ENCODE measurements around the gene SH3YL1. TPM values are rescaled to one million over a fixed set of nuclear protein-coding genes. Genes with fewer than 3 reads are reported as not detected.

SH3YL1 gene
- polyA plus RNA-seq, 1 donor, result 38.7 TPM

- no peak for DNase-seq (ENCODE audit: low read depth)
Measured at GRCh38 chr2:282371-283263, 18.8 kb upstream of the SH3YL1 start.

GRCh38 chr2:281381-281780, 17.5 kb upstream of the SH3YL1 start:
- no peak for DNase-seq (ENCODE audit: low read depth)

GRCh38 chr2:280650-281110, 16.8 kb upstream of the SH3YL1 start:
- DNase-seq (ENCODE audit: low read depth), result no peak

GRCh38 chr2:279956-280649, 16.3 kb upstream of the SH3YL1 start:
- no peak for DNase-seq (ENCODE audit: low read depth)

- DNase-seq (ENCODE audit: low read depth), result no peak
Measured at GRCh38 chr2:279366-279765, 15.5 kb upstream of the SH3YL1 start.

- no peak for DNase-seq (ENCODE audit: low read depth)
Measured at GRCh38 chr2:278927-279320, 15.1 kb upstream of the SH3YL1 start.

- DNase-seq (ENCODE audit: low read depth), result no peak
Measured at GRCh38 chr2:278312-278926, 14.6 kb upstream of the SH3YL1 start.

- DNase-seq (ENCODE audit: low read depth), result no peak
Measured at GRCh38 chr2:275466-275865, 11.6 kb upstream of the SH3YL1 start.

GRCh38 chr2:274503-274902, 10.7 kb upstream of the SH3YL1 start:
- DNase-seq (ENCODE audit: low read depth), result no peak

GRCh38 chr2:273333-273732, 9.5 kb upstream of the SH3YL1 start:
- no peak for DNase-seq (ENCODE audit: low read depth)

GRCh38 chr2:271917-272316, 8.1 kb upstream of the SH3YL1 start:
- no peak for DNase-seq (ENCODE audit: low read depth)

- DNase-seq (ENCODE audit: low read depth), result no peak
Measured at GRCh38 chr2:270861-271260, 7.0 kb upstream of the SH3YL1 start.

GRCh38 chr2:269356-270030, 5.7 kb upstream of the SH3YL1 start:
- DNase-seq (ENCODE audit: low read depth), result no peak

- DNase-seq (ENCODE audit: low read depth), result no peak
Measured at GRCh38 chr2:268323-268722, 4.5 kb upstream of the SH3YL1 start.

GRCh38 chr2:264493-265468, 949 bp upstream of the SH3YL1 start, which contains the start of gene ACP1:
TSS of gene ACP1 (plus strand) at chr2:264947. CDS start at chr2:264965, 18 bp downstream.
- peak; percentile 90 for DNase-seq (ENCODE audit: low read depth)

- DNase-seq (ENCODE audit: low read depth), result no peak
Measured at GRCh38 chr2:263022-263738, 652 bp downstream of the SH3YL1 start.

GRCh38 chr2:262117-262516, 1.7 kb downstream of the SH3YL1 start:
- DNase-seq (ENCODE audit: low read depth), result no peak

- no peak for DNase-seq (ENCODE audit: low read depth)
Measured at GRCh38 chr2:260507-261161, 3.2 kb downstream of the SH3YL1 start.

GRCh38 chr2:259789-260331, 4.0 kb downstream of the SH3YL1 start:
- no peak for DNase-seq (ENCODE audit: low read depth)

Data from forelimb muscle (tissue), 1 donor.